HL-60 (cell line): ENCODE results near the gene EIF3CL.
"Not testable (repeated sequence)": the region's sequence is repeated elsewhere in the genome, so short reads cannot be mapped to it uniquely, and the experiment has no call there.

ENCODE experiments used
- CTCF ChIP-seq: IDR thresholded peaks from one replicate; pipeline ENCODE4 v1.5.1; 2011; ENCODE audit warnings: low read length, control low read depth, inconsistent platforms; ENCODE audit not compliant: insufficient read depth
- POLR2AphosphoS5 ChIP-seq: IDR thresholded peaks from 2 replicates; pipeline ENCODE4 v1.6.1; 2012; ENCODE audit warnings: low read depth

GRCh38 chr16:28426060-28426680 is 22.5 kb upstream of the EIF3CL start:
- TF ChIP-seq CTCF, POLR2AphosphoS5: not testable (repeated sequence)
